ENCODE measurements around the gene SLC25A21.
A peak's percentile ranks its signal among the peaks of the same experiment; 100 is the strongest.

The SLC25A21 gene

DNA sequence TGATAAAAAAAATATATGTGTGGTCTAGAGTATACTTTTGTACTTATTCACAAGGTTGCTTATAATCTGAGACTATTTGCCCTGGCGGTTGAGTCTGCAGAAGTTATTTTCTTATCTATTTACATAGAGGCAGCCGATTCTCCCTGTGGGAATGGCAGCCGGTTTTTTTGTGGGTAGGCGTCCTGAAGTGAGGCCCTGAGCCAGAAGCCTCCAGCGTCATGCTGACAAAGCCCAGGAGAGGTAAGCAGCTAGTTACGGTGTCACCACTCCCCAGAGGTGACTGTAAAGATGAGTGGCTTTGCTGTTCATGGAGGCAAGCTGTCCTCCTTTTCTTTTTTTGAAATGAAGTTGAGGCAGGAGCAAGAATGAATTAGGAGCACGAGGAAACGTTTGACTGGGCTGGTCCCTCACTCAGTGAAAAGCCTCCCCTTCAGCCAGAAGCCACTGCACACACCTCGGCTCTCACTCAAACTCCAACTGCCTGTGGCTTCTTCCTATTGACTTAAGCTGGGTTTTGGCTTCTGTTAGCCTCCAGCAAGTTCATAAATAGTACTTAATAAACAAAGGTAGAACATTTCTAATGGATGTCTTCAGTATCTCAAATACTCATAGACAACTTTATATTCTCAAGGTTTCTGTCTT lies 489.2 kb downstream of the SLC25A21 start:
- no peak for DNase-seq

DNA sequence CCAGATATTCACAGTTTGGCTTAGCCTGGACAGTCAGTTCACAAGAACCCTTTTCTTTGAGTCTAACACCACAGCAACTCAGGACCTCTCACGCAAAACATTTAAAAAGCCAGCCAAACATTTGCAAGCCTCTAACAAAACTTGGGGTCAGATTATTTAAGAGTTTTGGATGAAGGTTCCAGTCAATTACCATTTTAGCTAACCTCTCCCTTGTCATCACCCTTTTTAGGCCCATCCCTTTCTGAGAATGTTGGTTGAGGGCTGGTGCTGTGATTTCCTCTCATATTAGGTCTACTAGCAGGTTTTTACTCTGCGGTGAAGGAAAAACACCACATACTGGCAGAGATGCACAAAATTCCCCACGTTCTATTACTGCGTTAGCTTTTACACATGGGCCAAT lies 490.1 kb downstream of the SLC25A21 start:
- no peak for DNase-seq

DNA sequence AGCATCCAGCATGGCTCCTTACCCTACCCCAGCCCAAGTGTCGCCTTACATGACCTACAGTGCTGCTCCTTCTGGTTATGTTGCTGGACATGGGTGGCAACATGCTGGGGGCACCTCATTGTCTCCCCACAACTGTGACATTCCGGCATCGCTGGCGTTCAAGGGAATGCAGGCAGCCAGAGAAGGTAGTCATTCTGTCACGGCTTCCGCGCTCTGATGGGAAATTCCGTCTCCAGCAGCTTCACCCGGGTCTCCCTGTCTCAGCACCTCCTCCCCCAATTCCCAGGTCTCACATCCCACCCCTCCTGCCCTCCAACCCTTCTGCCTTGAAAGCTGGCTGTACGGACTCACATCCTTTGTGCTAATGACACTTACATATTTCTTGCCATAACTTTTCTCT lies 496.2 kb downstream of the SLC25A21 start:
- no peak for DNase-seq

- no peak for DNase-seq
Measured at GRCh38 chr14:36675581-36675980, 496.8 kb downstream of the SLC25A21 start.

- no peak for DNase-seq
Measured at GRCh38 chr14:36674659-36675058, 497.7 kb downstream of the SLC25A21 start.

- DNase-seq: no peak
Measured at GRCh38 chr14:36672095-36672494, 500.3 kb downstream of the SLC25A21 start.

GRCh38 chr14:36671149-36671548 lies 501.3 kb downstream of the SLC25A21 start:
- no peak for DNase-seq

DNA sequence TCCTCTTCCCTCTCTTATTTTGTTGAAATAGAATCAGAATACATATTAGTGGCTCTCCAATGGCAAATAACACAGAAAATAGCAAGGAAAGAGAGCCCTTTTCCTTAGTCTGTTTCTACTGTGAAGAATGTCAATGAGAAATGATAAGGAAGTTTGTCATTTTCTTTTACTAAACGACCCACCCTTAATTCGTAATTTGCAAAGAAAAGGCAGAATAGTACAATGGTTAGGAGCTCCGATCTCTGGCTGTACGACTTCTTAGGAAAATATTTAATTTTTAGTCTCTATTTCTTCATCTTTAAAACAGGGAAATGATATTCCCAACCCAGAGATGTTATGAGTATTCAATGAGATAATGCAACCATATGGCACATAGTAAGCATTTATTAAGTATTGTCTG lies 504.7 kb downstream of the SLC25A21 start:
- DNase-seq: no peak

DNA sequence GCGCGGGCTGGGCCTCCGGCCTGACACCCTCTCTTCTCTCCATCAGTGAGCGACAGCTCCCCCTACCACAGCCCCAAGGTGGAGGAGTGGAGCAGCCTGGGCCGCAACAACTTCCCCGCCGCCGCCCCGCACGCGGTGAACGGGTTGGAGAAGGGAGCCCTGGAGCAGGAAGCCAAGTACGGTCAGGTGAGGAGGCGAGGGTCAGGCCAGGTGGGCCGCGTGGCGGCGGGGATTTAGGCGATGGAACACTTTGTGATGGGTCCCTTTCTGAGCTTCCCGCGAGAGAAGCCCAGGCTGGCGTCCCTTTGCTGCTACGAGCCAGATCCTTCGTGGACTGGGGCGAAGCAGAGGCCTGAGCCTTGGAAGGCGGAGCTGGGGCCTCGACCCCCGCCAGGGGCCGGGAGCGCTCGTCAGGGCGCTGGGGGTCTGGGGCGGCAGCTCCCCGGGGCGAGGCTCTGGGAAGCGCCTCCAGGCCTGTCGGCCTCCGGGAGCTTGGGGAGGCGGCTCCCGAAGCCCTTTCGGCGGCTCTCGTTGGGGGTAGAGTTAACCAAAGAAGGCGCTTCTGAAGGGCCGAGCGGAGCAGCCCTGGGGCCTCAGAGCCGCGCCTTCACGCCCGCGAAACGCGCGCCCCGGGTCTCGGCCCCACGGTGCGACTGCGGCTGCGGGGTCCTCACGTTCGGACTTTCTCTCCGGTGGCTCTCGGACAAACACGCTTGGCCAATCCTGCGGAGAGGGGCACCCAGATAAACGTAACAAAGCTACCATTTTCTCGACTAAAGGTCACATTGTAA lies 505.8 kb downstream of the SLC25A21 start:
- no peak for DNase-seq

GRCh38 chr14:36665887-36666415 lies 506.5 kb downstream of the SLC25A21 start:
- DNase-seq: no peak

DNA sequence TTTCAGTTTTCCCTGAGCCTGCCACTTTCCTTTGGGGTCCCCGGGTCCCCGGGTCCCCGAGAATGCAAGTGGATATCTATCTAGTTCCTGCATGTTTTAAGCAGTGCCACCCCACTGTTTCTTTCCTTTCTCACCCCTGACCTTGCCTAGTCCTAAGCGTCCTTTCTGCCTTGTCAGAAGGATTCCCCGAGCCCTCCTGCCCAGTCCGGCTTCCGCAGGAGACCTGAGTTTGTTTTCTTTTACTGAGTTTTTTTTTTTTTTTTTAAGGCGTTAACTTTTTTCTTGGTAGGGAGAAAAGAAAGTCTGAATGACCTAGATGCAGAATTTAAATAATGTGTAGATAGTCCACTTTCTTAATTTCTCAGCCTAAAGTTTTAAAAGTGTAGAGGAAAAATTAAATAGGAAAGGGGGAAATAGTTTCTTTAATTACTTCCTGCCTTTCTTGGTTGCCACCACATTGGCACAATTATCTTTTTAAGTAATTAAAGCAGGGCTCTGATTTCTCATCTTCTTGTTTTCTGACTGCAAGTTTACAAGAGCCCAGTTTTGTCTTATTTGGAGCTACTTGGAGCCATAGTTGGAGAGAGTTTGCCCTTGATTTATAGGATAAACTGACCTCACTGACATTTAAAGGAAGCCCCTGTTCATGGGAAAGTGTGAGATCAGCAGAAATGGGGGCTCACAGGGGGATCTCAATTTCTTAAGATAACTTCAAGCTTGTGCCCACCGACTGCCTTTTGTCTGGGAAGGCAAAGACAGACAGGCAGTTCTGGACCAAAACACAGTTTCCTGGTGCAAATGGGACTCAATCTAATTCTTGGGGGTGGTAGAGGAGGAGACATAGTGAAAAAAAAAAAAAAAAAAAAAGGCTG lies 507.8 kb downstream of the SLC25A21 start:
- no peak for DNase-seq

GRCh38 chr14:36663404-36664321 lies 508.7 kb downstream of the SLC25A21 start:
- DNase-seq: no peak

DNA sequence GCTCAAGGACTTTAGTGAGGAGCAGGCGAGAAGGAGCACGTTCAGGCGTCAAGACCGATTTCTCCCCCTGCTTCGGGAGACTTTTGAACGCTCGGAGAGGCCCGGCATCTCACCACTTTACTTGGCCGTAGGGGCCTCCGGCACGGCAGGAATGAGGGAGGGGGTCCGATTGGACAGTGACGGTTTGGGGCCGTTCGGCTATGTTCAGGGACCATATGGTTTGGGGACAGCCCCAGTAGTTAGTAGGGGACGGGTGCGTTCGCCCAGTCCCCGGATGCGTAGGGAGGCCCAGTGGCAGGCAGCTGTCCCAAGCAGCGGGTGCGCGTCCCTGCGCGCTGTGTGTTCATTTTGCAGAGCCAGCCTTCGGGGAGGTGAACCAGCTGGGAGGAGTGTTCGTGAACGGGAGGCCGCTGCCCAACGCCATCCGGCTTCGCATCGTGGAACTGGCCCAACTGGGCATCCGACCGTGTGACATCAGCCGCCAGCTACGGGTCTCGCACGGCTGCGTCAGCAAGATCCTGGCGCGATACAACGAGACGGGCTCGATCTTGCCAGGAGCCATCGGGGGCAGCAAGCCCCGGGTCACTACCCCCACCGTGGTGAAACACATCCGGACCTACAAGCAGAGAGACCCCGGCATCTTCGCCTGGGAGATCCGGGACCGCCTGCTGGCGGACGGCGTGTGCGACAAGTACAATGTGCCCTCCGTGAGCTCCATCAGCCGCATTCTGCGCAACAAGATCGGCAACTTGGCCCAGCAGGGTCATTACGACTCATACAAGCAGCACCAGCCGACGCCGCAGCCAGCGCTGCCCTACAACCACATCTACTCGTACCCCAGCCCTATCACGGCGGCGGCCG lies 509.6 kb downstream of the SLC25A21 start:
- DNase-seq: no peak

GRCh38 chr14:36662258-36662542 lies 510.2 kb downstream of the SLC25A21 start:
- no peak for DNase-seq

- DNase-seq: peak; percentile 16
Measured at GRCh38 chr14:36661506-36662257, 510.7 kb downstream of the SLC25A21 start, which contains the start of gene PAX9. Gene PAX9, plus strand, starts transcription at chr14:36661860. Its CDS starts 230 bp downstream, at chr14:36662090.

DNA sequence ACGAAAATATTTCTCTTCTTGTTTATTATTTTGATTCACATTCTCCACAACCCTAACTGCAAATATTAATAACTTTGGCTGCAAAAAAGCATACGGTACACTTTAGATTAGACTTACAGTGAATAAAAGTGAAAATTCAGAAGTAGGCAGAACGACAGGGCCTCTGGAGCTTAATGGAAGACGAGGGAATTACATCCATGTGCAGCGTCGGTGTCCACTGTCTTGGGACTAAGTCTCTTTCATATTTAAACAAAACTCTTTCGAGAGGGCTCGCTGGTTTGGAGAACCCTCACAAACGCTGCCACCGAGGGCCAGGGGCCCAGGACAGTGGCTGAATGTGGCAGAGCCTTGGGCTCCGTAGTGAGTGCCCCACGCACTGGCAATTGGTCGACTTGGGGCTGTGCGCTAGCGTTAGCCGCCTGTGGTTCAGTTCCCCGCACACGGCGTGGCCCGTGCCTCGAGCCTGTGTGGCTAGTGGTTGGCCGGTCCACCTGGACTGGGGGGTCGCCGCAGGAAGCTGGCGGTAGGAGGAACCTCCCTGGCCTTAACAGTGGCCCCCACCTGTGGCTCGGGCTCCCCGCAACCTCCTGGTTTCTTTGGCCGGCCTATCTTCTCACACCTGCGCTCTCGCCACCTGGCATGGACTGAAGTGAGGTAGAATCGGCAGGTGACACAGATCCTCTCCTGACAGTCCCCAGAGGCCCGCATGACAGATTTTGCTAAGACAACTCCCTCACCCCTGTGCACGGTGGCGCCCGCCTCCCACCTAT lies 511.5 kb downstream of the SLC25A21 start:
- no peak for DNase-seq

GRCh38 chr14:36659822-36660735 lies 512.3 kb downstream of the SLC25A21 start:
- DNase-seq: no peak

DNA sequence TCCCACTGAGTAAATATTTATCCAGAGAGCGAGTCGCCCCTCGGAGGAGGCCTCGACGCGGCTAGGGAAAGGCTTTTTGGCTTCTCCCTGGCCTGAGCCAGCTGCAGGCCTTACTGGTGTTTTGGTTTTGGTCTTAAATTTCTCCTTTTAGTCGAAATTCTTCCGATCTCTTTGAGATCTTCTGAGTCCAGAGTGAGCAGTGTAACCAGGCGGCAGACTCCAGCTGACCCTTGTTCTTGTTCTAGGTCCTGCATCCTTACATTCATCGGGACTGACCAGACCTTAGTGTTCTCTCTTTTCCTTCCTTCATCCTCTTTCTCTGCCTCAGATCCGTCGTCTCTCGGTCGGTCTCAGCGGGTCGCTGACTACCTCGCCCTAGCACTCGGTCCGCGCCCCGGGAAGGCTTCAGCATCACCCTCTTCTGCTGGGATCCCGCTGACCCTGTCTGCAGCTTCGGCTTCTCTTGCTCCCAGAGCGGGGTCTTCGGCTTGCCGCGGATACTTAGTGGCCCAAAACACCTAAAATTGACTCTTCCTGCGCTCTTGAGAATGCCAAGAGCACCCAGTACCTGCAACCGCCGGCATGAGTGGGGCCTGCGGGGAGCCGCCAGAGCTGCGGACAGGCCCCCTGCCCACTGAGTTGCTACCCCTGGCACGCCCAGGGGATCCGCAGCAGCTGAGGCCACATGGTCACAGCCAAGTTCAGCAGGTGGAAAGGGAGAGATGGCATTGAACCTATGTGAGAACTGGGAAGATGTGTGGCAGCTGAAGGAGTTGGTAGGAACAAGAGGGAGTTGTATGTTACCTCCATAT lies 513.2 kb downstream of the SLC25A21 start:
- DNase-seq: no peak

Data from stimulated activated naive CD4-positive, alpha-beta T cell treated with Interleukin-2 at 50 U/mL for 16 hours (primary cell).